Sigmoid colon (tissue), 7 donors: ENCODE data around the gene ZBTB45. TPM values are rescaled to one million over a fixed set of nuclear protein-coding genes. Genes with fewer than 3 reads are reported as not detected.

Experiments used
- DNase-seq: peaks from one replicate; pipeline ENCODE4 v3.0.0-alpha.2; 2019
- H3K27ac ChIP-seq, 4 donors: fragments of 200-600 bp; sonication (generic); one replicate each; pipeline ENCODE4 v1.5.1; 2016 to 2019; ENCODE audit warnings: mild to moderate bottlenecking in 1 of 4
- H3K27me3 ChIP-seq, 3 donors: fragments of 200-600 bp; sonication (generic); one replicate each; pipeline ENCODE4 v1.5.1; 2019; ENCODE audit warnings: mild to moderate bottlenecking in 1 of 3
- H3K36me3 ChIP-seq, 4 donors: fragments of 200-600 bp; sonication (generic); one replicate each; pipeline ENCODE4 v1.5.1; 2016 to 2019
- H3K4me1 ChIP-seq, 4 donors: fragments of 200-600 bp; sonication (generic); one replicate each; pipeline ENCODE4 v1.5.1; 2017 to 2019
- H3K4me3 ChIP-seq, 4 donors: fragments of 200-600 bp; sonication (generic); one replicate each; pipeline ENCODE4 v1.5.1; 2017 to 2019; ENCODE audit warnings: mild to moderate bottlenecking in 2 of 4, moderate library complexity in 1 of 4
- H3K9me3 ChIP-seq, 4 donors: fragments of 200-600 bp in 3 of 4; sonication (generic) in 3 of 4; one replicate each; pipeline versions ENCODE4 v1.5.1 to v1.6.1; 2013 to 2019
- EP300 ChIP-seq, 4 donors: sonication (generic); formaldehyde crosslinking; IDR thresholded peaks; one replicate each; pipeline ENCODE4 v1.6.1; 2017; ENCODE audit warnings: antibody characterized with exemption in 4 of 4
- POLR2A ChIP-seq, 2 donors: fragments of 450-650 bp; IDR thresholded peaks; one replicate each; pipeline ENCODE4 v1.6.1; 2016; ENCODE audit warnings: antibody characterized with exemption in 2 of 2, mild to moderate bottlenecking in 2 of 2, moderate library complexity in 2 of 2
- POLR2AphosphoS5 ChIP-seq, 4 donors: sonication (generic); formaldehyde crosslinking; IDR thresholded peaks; one replicate each; pipeline ENCODE4 v1.6.1; 2017; ENCODE audit warnings: antibody characterized with exemption in 4 of 4
- WGBS, 2 donors: extraction: QIAGEN DNeasy Blood & Tissue Kit; methylation state at CpG; one replicate each; pipeline ENCODE4 v1.1.7; 2013; 5-methylcytosine and 5-hydroxymethylcytosine counted together
- intact Hi-C: fragments of 100-400 bp; cut with DNase I; formaldehyde crosslinking; loops from one replicate; pipeline ENCODE4 v1.15.1; 2023
- polyA plus RNA-seq, 3 donors: library from polyadenylated mRNA; stranded (reverse); fragments of 200-250 nt; gene quantifications; one replicate each; pipeline ENCODE4 v1.2.3, GENCODE V29; 2013
- total RNA-seq, 4 donors: library from RNA; depleted of rRNA; stranded (reverse); fragments of >200 nt; gene quantifications; one replicate each; pipeline ENCODE4 v1.1.0, GENCODE V29; 2016
- TF ChIP-seq, protein P1 (sequence below), 4 experiments: fragments of 450-650 bp in 3 of 4; fragments of 200-600 bp in 1 of 4; IDR thresholded peaks; one replicate each; pipeline ENCODE4 v1.5.1; 2016 to 2019; ENCODE audit warnings: antibody characterized with exemption in 4 of 4, mild to moderate bottlenecking in 3 of 4, moderate library complexity in 2 of 4
- donor health status: healthy with polysubstance abuse.
- donor health status: Bipolar disorder and iron deficiency.
- donor health status: healthy.

Gene ZBTB45
- total and polyA plus RNA-seq, 7 donors: 4.9 to 13.8 (median 8.2) TPM

DNA sequence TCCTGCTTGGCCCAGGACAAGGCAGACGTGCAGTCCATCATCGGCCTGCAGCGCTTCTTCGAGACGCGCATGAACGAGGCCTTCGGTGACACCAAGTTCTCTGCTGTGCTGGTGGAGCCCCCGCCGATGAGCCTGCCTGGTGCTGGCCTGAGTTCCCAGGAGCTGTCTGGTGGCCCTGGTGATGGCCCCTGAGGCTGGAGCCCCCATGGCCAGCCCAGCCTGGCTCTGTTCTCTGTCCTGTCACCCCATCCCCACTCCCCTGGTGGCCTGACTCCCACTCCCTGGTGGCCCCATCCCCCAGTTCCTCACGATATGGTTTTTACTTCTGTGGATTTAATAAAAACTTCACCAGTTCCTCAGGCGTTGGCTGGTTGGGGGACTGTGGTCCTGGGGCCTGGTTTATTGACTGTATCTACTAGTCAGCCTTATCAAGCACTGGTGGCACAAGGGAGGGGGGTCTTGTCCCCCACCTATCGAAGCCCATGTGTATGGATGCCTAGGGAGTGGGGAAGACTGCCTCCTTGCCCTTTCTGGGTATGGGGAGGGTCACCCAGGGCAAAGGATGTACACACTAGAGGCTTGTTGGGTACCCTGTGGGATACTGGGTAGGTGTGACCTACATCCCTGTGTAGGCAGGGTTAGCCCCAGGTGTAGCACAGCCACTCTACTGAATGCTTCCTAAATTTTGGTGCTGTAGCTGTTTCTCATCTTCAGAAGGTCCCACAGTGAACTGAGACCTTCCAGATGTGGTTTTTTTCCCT, 30.9 kb upstream of the ZBTB45 start:
- no peak for DNase-seq
- TF ChIP-seq EP300 (IDR thresholded peaks at IDR 0.05) (no peak), POLR2A (IDR thresholded peaks at IDR 0.05) (no peak), POLR2AphosphoS5 (IDR thresholded peaks at IDR 0.05) (no peak)
- TF ChIP-seq, protein P1, sequence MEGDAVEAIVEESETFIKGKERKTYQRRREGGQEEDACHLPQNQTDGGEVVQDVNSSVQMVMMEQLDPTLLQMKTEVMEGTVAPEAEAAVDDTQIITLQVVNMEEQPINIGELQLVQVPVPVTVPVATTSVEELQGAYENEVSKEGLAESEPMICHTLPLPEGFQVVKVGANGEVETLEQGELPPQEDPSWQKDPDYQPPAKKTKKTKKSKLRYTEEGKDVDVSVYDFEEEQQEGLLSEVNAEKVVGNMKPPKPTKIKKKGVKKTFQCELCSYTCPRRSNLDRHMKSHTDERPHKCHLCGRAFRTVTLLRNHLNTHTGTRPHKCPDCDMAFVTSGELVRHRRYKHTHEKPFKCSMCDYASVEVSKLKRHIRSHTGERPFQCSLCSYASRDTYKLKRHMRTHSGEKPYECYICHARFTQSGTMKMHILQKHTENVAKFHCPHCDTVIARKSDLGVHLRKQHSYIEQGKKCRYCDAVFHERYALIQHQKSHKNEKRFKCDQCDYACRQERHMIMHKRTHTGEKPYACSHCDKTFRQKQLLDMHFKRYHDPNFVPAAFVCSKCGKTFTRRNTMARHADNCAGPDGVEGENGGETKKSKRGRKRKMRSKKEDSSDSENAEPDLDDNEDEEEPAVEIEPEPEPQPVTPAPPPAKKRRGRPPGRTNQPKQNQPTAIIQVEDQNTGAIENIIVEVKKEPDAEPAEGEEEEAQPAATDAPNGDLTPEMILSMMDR (IDR thresholded peaks at IDR 0.05): no peak
- no peaks in the 10 kb centered on the region for H3K9me3 ChIP-seq
- 92 to 93% methylated on average over 13 of the region's 13 CpGs for WGBS, 2 donors
- H3K36me3 ChIP-seq: peaks cover 46 to 69% (median 56%) of the 10 kb centered on the region in 4 donors
- peaks cover 0 to 43% (median 37%) of the 10 kb centered on the region in 4 donors for H3K4me1 ChIP-seq
- intact Hi-C loops: no loop called here
- H3K27me3 ChIP-seq: no peaks in the 10 kb centered on the region
- H3K27ac ChIP-seq: no peak overlapping the region
- H3K4me3 ChIP-seq: no peak overlapping the region

DNA sequence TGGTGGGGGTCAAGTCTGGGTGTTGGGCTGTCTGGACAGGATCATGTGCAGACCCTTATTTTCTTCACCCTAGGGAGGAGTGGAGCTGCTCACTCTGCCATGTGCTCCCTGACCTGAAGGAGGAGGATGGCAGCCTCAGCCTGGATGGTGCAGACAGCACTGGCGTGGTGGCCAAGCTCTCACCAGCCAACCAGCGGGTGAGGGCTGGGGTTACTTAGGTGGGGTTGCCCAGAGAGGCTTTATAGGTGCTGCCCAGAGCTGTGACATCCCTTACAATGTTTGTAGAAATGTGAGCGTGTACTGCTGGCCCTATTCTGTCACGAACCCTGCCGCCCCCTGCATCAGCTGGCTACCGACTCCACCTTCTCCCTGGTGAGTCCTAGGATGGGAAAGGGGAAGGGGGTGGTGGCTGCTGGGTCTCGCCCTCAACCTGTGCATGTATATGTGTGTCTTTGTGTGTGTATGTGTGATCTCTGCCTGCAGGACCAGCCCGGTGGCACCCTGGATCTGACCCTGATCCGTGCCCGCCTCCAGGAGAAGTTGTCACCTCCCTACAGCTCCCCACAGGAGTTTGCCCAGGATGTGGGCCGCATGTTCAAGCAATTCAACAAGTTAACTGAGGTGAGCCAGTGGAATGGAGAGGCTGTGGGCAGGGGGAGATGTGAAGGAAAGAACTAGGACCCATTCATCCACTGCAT, 30.2 kb upstream of the ZBTB45 start:
- no peak overlapping the region for H3K27ac ChIP-seq
- intact Hi-C loops: no loop called here
- TF ChIP-seq POLR2AphosphoS5 (IDR thresholded peaks at IDR 0.05) (no peak), EP300 (IDR thresholded peaks at IDR 0.05) (no peak), POLR2A (IDR thresholded peaks at IDR 0.05) (no peak)
- TF ChIP-seq, protein P1 (IDR thresholded peaks at IDR 0.05): no peak
- peaks cover 46 to 69% (median 56%) of the 10 kb centered on the region in 4 donors for H3K36me3 ChIP-seq
- no peak overlapping the region for H3K4me3 ChIP-seq
- peak; percentile 64 for DNase-seq
- H3K27me3 ChIP-seq: no peaks in the 10 kb centered on the region
- 88 to 92% methylated on average over 11 of the region's 11 CpGs for WGBS, 2 donors
- H3K4me1 ChIP-seq: peaks cover 0 to 43% (median 36%) of the 10 kb centered on the region in 4 donors
- H3K9me3 ChIP-seq: no peaks in the 10 kb centered on the region

DNA sequence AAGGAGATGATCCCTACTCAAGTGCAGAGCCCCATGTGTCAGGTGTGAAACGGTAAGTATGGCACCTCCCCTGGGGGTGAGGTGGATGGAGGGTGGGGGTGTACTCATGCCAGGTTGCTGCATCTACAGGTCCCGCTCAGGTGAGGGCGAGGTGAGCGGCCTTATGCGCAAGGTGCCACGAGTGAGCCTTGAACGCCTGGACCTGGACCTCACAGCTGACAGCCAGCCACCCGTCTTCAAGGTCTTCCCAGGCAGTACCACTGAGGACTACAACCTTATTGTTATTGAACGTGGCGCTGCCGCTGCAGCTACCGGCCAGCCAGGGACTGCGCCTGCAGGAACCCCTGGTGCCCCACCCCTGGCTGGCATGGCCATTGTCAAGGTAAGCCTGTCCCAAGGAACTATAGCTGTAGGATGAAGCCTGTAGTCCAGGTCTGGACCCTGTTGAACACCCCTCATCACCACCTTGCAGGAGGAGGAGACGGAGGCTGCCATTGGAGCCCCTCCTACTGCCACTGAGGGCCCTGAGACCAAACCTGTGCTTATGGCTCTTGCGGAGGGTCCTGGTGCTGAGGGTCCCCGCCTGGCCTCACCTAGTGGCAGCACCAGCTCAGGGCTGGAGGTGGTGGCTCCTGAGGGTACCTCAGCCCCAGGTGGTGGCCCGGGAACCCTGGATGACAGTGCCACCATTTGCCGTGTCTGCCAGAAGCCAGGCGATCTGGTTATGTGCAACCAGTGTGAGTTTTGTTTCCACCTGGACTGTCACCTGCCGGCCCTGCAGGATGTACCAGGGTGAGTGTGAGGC, 29.5 kb upstream of the ZBTB45 start:
- Histone ChIP-seq H3K9me3 (no peaks in the 10 kb centered on the region), H3K27me3 (no peaks in the 10 kb centered on the region), H3K36me3 (peaks cover 46 to 69% (median 56%) of the 10 kb centered on the region in 4 donors), H3K4me1 (peaks cover 0 to 38% (median 30%) of the 10 kb centered on the region in 4 donors), H3K27ac (no peak overlapping the region), H3K4me3 (no peak overlapping the region)
- 91 to 93% methylated on average over 20 of the region's 20 CpGs for WGBS, 2 donors
- TF ChIP-seq, protein P1 (IDR thresholded peaks at IDR 0.05): no peak
- DNase-seq: no peak
- intact Hi-C loops: no loop called here

DNA sequence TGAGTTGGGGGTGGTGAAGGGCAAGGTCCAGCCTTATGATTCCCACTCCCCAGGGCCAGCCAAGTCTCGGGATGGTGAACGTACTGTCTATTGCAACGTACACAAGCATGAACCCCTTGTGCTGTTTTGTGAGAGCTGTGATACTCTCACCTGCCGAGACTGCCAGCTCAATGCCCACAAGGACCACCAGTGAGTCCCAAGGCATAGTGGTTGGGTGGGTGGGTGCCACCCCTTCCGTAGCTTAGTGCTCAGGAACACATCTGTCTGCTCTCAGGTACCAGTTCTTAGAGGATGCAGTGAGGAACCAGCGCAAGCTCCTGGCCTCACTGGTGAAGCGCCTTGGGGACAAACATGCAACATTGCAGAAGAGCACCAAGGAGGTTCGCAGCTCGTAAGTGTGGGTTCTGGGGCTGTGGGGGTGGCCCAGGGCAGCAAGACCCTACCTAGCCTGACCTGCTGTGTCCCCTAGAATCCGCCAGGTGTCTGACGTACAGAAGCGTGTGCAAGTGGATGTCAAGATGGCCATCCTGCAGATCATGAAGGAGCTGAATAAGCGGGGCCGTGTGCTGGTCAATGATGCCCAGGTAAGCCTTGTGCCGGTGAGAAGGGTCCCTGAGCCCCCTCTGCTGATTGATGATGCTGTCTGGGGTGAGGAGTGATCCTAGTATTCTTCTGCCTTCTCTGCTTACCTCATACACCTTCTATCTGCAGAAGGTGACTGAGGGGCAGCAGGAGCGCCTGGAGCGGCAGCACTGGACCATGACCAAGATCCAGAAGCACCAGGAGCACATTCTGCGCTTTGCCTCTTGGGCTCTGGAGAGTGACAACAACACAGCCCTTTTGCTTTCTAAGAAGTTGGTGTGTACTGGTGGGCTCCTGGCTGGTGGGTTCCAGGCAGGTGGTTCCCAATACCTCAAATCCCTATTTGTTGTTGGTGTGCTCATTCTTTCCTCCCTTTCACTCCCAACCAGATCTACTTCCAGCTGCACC, 28.0 kb upstream of the ZBTB45 start:
- no peaks in the 10 kb centered on the region for H3K27me3 ChIP-seq
- peaks cover 46 to 64% (median 55%) of the 10 kb centered on the region in 4 donors for H3K36me3 ChIP-seq
- H3K27ac ChIP-seq: no peak overlapping the region
- H3K4me1 ChIP-seq: peaks cover 0 to 34% (median 26%) of the 10 kb centered on the region in 4 donors
- no peak for TF ChIP-seq EP300 (IDR thresholded peaks at IDR 0.05)
- TF ChIP-seq, protein P1 (IDR thresholded peaks at IDR 0.05): no peak
- TF ChIP-seq POLR2A (IDR thresholded peaks at IDR 0.05): no peak
- TF ChIP-seq POLR2AphosphoS5 (IDR thresholded peaks at IDR 0.05): no peak
- WGBS, 2 donors: 90% methylated on average over 18 of the region's 18 CpGs
- intact Hi-C loops: no loop called here
- H3K4me3 ChIP-seq: no peak overlapping the region
- no peak for DNase-seq
- H3K9me3 ChIP-seq: no peaks in the 10 kb centered on the region
